Tibial nerve (tissue), 4 donors: ENCODE measurements around the gene FNDC3B. TPM values are rescaled to one million over a fixed set of nuclear protein-coding genes. Genes with fewer than 3 reads are reported as not detected.

ENCODE experiments used
- DNase-seq, 2 donors: peaks; one replicate each; pipeline ENCODE4 v3.0.0-alpha.2; 2019; ENCODE audit warnings: low spot score in 2 of 2
- H3K27ac ChIP-seq, 4 donors: fragments of 200-600 bp; sonication (generic) in 3 of 4; one replicate each; pipeline ENCODE4 v1.5.1; 2017 to 2019; ENCODE audit warnings: mild to moderate bottlenecking in 1 of 4
- H3K27me3 ChIP-seq, 2 donors: fragments of 200-600 bp; sonication (generic) in 1 of 2; one replicate each; pipeline versions ENCODE4 v1.5.1 to v1.6.0; 2017 to 2019
- H3K36me3 ChIP-seq, 3 donors: fragments of 200-600 bp; sonication (generic); one replicate each; pipeline ENCODE4 v1.5.1; 2018 to 2019
- H3K4me1 ChIP-seq, 4 donors: fragments of 200-600 bp; sonication (generic) in 3 of 4; one replicate each; pipeline ENCODE4 v1.5.1; 2017 to 2019
- H3K4me3 ChIP-seq, 4 donors: fragments of 200-600 bp; sonication (generic) in 3 of 4; one replicate each; pipeline ENCODE4 v1.5.1; 2017 to 2019; ENCODE audit warnings: mild to moderate bottlenecking in 1 of 4, moderate library complexity in 1 of 4
- H3K9me3 ChIP-seq, 4 donors: fragments of 200-600 bp; sonication (generic) in 3 of 4; one replicate each; pipeline ENCODE4 v1.5.1; 2017 to 2019
- CTCF ChIP-seq, 5 experiments: fragments of 200-600 bp in 3 of 5; fragments of 450-650 bp in 2 of 5; sonication (generic) in 3 of 5; IDR thresholded peaks; one replicate each; pipeline ENCODE4 v1.5.1; 2016 to 2019; ENCODE audit warnings: antibody characterized with exemption in 5 of 5, mild to moderate bottlenecking in 3 of 5, moderate library complexity in 2 of 5
- EP300 ChIP-seq, 2 donors: sonication (generic); formaldehyde crosslinking; IDR thresholded peaks; one replicate each; pipeline ENCODE4 v1.6.1; 2017; ENCODE audit warnings: antibody characterized with exemption in 2 of 2, mild to moderate bottlenecking in 1 of 2
- POLR2A ChIP-seq, 2 donors: fragments of 450-650 bp; IDR thresholded peaks; one replicate each; pipeline ENCODE4 v1.6.1; 2017; ENCODE audit warnings: antibody characterized with exemption in 2 of 2, mild to moderate bottlenecking in 2 of 2, moderate library complexity in 2 of 2
- WGBS, 2 donors: methylation state at CpG; one replicate each; pipeline ENCODE4 v1.1.5; 2018; 5-methylcytosine and 5-hydroxymethylcytosine counted together
- total RNA-seq, 4 donors: library from RNA; depleted of rRNA; stranded (reverse); fragments of >200 nt; gene quantifications; one replicate each; pipeline ENCODE4 v1.1.0, GENCODE V29; 2016

FNDC3B gene
- total RNA-seq, 4 donors from 2014 or later, result 87.5 to 106 (median 95.7) TPM

- peaks cover 0 to 7% (median 0%) of the 10 kb centered on the region in 3 donors for H3K36me3 ChIP-seq
- no peaks in the 10 kb centered on the region for H3K9me3 ChIP-seq
- peaks cover 0 to 89% (median 34%) of the 10 kb centered on the region in 4 donors for H3K4me1 ChIP-seq
- H3K4me3 ChIP-seq, result peak overlapping the region in 1 of 4 donors; percentile 20
- H3K27me3 ChIP-seq, result no peaks in the 10 kb centered on the region
- peak overlapping the region in 2 of 4 donors; percentile 1 to 10 for H3K27ac ChIP-seq
- WGBS, 2 donors, result 20 to 29% methylated on average over 4 of the region's 4 CpGs
- DNase-seq, result no peak
- TF ChIP-seq EP300 (IDR thresholded peaks at IDR 0.05) (peak; percentile 23 to 37), CTCF (IDR thresholded peaks at IDR 0.05) (no peak), POLR2A (IDR thresholded peaks at IDR 0.05) (no peak)
These were observed 22.4 kb downstream of the FNDC3B start for GRCh38 chr3:172061724-172062184.

- Histone ChIP-seq H3K27ac (no peak overlapping the region), H3K27me3 (no peaks in the 10 kb centered on the region), H3K4me1 (peaks cover 0 to 87% (median 28%) of the 10 kb centered on the region in 4 donors), H3K9me3 (no peaks in the 10 kb centered on the region), H3K4me3 (no peak overlapping the region), H3K36me3 (peaks cover 0 to 7% (median 0%) of the 10 kb centered on the region in 3 donors)
- WGBS, 2 donors, result 95 to 97% methylated on average over 3 of the region's 3 CpGs
- no peak for DNase-seq
- TF ChIP-seq EP300 (IDR thresholded peaks at IDR 0.05) (no peak), POLR2A (IDR thresholded peaks at IDR 0.05) (no peak), CTCF (IDR thresholded peaks at IDR 0.05) (no peak)
These were observed 23.4 kb downstream of the FNDC3B start for GRCh38 chr3:172062761-172063160.

- TF ChIP-seq POLR2A (IDR thresholded peaks at IDR 0.05) (no peak), CTCF (IDR thresholded peaks at IDR 0.05) (no peak), EP300 (IDR thresholded peaks at IDR 0.05) (no peak)
- no peaks in the 10 kb centered on the region for H3K27me3 ChIP-seq
- DNase-seq, result no peak
- WGBS, 2 donors, result 73 to 84% methylated on average over 7 of the region's 7 CpGs
- peaks cover 0 to 84% (median 24%) of the 10 kb centered on the region in 4 donors for H3K4me1 ChIP-seq
- H3K4me3 ChIP-seq, result no peak overlapping the region
- H3K9me3 ChIP-seq, result no peaks in the 10 kb centered on the region
- H3K36me3 ChIP-seq, result peaks cover 0 to 7% (median 0%) of the 10 kb centered on the region in 3 donors
- H3K27ac ChIP-seq, result no peak overlapping the region
These were observed 24.4 kb downstream of the FNDC3B start for GRCh38 chr3:172063456-172064432.

- H3K27ac ChIP-seq, result peak overlapping the region in 2 of 4 donors; percentile 16 to 22
These were observed 26.1 kb downstream of the FNDC3B start for GRCh38 chr3:172065527-172065926.

More at GRCh38 chr3:172065527-172065926, 26.1 kb downstream of the FNDC3B start:
- DNase-seq, result no peak
- no peak overlapping the region for H3K4me3 ChIP-seq
- peaks cover 0 to 85% (median 25%) of the 10 kb centered on the region in 4 donors for H3K4me1 ChIP-seq
- H3K36me3 ChIP-seq, result peaks cover 0 to 7% (median 0%) of the 10 kb centered on the region in 3 donors
- no peak for TF ChIP-seq POLR2A (IDR thresholded peaks at IDR 0.05)
- no peak for TF ChIP-seq CTCF (IDR thresholded peaks at IDR 0.05)
- TF ChIP-seq EP300 (IDR thresholded peaks at IDR 0.05), result no peak
- WGBS, 2 donors, result 0 to 10% methylated on average over 1 of the region's 1 CpG
- no peaks in the 10 kb centered on the region for H3K9me3 ChIP-seq
- no peaks in the 10 kb centered on the region for H3K27me3 ChIP-seq
